ENCODE data around the gene AKT2.

The AKT2 gene

GRCh38 chr19:40255619-40256166 is 29.5 kb downstream of the AKT2 start:
- in situ Hi-C loops (cut with HindIII; ENCODE audit: low sequenced_read_pairs): no loop called here

GRCh38 chr19:40254714-40255418 is 30.3 kb downstream of the AKT2 start:
- in situ Hi-C loops (cut with HindIII; ENCODE audit: low sequenced_read_pairs): no loop called here

DNA sequence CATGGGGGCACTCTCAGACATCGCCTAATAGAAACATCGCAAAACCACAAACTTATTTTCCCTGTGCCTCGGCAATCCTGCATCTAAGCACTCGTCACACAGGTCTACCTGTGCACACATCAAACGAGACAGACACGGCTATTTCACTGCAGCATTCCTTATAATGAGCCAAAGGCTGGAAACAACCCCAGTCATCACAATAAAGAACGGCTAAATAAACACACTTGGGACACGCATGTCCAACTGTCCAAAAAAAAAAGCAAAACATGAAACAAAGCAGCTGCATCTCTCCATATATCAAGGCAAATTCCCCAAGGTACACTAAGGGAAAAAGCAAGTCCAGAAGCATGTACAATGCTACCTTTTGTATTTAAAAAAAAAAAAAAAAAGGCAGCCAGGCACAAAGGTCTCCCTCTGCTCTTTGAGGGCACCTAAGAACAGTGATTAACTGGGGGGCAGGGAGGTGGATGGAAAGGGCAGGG is 31.5 kb downstream of the AKT2 start:
- in situ Hi-C loops (cut with HindIII; ENCODE audit: low sequenced_read_pairs): no loop called here

DNA sequence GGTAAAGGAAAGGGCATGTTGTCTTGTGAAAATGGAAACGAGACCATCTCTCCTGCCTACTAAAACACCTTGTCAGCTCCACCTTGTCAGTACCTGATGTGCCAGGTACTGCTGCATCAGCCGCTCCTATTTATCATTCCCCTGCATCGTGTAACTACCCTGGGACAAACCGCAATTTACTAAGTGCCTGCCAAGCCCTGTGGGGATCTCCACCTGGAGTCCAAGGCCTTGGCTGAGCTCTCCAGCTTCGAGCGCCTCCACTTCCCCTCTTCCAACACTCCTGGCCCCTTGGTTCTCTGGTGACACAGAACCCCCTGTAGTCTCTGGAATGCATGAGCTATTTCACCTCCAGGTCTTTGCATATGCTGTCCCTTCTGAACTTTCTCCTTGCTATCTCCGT is 32.8 kb downstream of the AKT2 start:
- in situ Hi-C loops (cut with HindIII; ENCODE audit: low sequenced_read_pairs): no loop called here

GRCh38 chr19:40251991-40252390 is 33.2 kb downstream of the AKT2 start:
- in situ Hi-C loops (cut with HindIII; ENCODE audit: low sequenced_read_pairs): no loop called here

GRCh38 chr19:40251244-40251643 is 33.9 kb downstream of the AKT2 start:
- in situ Hi-C loops (cut with HindIII; ENCODE audit: low sequenced_read_pairs): no loop called here

DNA sequence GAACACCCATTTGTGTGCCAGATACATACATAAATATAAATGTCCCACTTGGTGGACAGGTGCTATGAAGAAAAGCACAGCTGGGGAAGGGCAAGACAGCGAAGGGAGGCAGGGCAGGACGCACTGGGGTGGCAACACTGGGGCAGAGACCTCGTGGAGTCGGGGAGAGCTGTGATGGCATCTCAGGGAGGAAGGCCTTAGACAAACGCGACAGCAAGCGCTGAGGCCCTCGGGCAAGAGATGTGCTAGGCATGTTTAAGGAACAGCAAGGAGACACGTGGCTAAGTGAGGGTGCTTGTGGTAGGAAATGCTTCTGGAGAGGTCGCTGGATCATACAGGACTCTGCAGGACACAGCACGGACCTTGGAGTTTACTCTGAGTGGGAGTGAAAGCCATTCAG is 35.4 kb downstream of the AKT2 start:
- in situ Hi-C loops (cut with HindIII; ENCODE audit: low sequenced_read_pairs): no loop called here

DNA sequence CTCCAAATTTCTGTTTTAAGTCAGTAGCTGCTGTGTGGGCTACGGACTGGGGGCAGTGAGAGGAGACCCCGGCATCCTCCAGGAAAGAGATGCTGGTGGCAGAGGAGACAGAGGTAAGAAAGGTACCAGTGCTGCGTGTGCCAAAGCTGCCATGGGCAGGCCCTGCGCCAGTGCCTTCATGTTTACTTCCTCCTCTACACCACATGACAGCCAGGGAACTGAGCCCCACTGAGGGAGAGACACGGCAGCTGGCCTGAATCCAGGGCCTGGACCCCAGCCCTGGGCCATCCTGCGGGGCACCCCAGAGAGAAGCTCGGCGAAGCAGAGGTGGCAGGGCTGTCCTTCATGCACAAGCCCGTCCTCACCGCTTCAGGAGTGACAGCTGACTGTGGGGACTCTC is 35.9 kb downstream of the AKT2 start:
- in situ Hi-C loops (cut with HindIII; ENCODE audit: low sequenced_read_pairs): no loop called here

GRCh38 chr19:40247735-40248262 is 37.3 kb downstream of the AKT2 start:
- in situ Hi-C loops (cut with HindIII; ENCODE audit: low sequenced_read_pairs): no loop called here

DNA sequence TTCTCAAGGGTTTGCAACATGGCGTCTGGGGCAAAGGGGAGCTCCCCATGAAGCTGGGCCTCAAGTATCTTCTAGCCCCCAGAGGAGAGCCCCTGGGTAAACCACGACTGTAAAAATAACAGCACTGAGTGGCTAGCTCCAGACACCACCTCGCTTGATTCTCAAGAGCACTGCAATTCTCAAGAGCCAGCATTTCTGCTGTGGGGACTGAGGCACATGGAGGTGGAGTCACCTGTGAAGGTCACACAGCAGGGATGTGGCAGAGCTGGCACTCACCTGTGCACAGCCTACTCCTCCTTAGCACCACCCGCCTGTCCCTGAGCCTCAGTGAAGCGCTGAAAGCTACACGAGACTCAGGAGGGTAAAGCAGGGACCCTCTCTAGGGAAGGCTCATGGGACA is 38.0 kb downstream of the AKT2 start:
- in situ Hi-C loops (cut with HindIII; ENCODE audit: low sequenced_read_pairs): no loop called here

DNA sequence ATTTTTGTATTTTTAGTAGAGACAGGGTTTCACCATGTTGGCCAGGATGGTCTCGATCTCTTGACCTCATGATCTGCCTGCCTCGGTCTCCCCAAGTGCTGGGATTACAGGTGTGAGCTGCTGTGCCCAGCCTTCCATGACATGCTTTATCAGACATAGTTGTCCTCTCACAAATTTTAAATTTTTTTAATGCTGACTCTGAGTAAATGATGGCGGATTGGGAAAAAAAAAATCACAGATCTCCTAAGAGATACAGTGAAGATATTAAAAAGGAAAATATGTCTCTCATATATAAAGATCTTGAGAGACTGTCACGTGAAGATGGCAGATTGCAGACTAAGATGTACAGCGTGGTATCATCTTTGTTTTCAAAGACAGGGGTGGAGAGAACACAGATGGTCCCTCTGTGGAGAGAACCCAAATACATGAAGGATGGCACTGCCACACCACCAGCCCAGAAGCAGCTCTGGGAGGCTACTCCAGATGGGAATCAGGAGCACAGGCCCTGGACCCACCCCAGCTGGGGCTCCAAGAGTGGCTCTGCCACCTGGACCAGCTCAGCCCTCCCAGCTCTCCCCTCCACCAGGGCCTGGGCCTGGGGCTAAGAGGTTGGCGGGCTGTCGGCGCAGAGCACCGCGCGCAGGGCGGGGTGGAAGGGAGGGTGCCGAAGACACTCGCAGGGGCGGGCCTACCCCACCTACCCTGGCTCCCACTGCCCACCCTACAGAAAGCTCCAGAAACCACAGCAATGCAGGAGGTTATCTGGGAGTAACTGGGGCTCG is 38.7 kb downstream of the AKT2 start:
- in situ Hi-C loops (cut with HindIII; ENCODE audit: low sequenced_read_pairs): no loop called here

GRCh38 chr19:40245506-40246128 is 39.5 kb downstream of the AKT2 start:
- in situ Hi-C loops (cut with HindIII; ENCODE audit: low sequenced_read_pairs): no loop called here

GRCh38 chr19:40244579-40245317 is 40.4 kb downstream of the AKT2 start:
- in situ Hi-C loops (cut with HindIII; ENCODE audit: low sequenced_read_pairs): no loop called here

DNA sequence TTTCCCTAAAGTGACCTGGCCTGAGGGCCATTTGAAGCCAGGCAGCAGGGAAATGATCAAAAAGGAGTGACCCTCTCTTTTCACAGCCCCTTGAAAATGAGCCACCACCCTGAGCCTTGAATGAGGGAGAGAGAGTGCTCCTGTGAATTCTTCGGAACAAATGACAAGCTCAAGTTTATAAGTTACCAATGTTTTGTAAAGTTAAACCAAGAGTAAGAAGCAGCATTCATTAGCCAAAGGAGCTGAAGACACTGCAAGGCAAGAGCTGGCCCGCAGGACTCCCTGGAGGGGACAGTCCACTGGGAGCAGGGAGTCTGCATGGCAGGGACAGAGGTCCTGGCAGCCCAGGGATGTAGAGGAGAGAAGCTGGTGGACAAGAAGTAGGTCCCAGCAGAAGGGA is 42.0 kb downstream of the AKT2 start:
- in situ Hi-C loops (cut with HindIII; ENCODE audit: low sequenced_read_pairs): no loop called here

DNA sequence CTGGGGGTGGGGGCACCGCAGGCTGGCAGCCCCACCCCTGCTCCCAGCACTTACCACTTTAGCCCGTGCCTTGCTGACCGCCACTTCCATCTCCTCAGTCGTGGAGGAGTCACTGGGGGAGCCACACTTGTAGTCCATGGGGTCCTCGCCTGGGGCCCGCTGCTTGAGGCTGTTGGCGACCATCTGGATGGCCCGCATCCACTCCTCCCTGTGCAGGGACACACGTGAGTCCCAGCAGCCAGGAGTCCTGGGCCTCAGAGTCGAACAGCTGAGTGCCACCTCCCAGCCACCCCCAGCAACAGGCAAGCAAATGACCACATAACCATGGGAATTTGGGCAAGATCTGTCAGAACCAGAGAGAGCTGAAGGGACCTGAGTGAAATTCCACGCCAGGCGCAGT is 42.7 kb downstream of the AKT2 start:
- in situ Hi-C loops (cut with HindIII; ENCODE audit: low sequenced_read_pairs): no loop called here

DNA sequence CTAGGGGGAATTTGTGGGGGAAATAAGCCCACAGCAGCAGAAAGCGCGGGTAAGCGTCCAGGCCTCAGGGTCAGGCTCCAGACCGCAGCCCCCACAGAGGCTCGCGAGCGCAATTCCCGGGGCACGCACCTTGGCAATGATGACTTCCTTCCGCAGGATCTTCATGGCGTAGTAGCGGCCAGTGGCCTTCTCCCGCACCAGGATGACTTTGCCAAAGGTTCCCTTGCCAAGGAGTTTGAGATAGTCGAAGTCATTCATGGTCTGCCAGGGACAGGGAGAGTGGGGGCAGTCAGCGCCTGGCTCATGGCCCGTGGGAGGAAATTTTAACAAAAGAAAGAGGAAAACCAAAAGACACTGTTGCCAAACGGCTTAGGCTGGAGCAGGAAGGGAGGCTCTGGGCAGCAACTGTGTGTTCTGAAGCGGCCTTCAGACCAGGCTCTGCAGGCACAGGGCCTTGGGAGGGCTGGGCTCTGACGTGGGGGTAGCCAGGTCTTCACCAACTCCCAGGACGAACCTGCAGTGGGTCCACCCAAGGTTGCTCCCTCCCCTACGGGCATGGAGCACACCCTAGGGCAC is 43.2 kb downstream of the AKT2 start:
- in situ Hi-C loops (cut with HindIII; ENCODE audit: low sequenced_read_pairs): no loop called here

GRCh38 chr19:40241125-40241808 is 43.9 kb downstream of the AKT2 start:
- in situ Hi-C loops (cut with HindIII; ENCODE audit: low sequenced_read_pairs): no loop called here

- in situ Hi-C loops (cut with HindIII; ENCODE audit: low sequenced_read_pairs): no loop called here
Measured at GRCh38 chr19:40240332-40240731, 44.8 kb downstream of the AKT2 start.

DNA sequence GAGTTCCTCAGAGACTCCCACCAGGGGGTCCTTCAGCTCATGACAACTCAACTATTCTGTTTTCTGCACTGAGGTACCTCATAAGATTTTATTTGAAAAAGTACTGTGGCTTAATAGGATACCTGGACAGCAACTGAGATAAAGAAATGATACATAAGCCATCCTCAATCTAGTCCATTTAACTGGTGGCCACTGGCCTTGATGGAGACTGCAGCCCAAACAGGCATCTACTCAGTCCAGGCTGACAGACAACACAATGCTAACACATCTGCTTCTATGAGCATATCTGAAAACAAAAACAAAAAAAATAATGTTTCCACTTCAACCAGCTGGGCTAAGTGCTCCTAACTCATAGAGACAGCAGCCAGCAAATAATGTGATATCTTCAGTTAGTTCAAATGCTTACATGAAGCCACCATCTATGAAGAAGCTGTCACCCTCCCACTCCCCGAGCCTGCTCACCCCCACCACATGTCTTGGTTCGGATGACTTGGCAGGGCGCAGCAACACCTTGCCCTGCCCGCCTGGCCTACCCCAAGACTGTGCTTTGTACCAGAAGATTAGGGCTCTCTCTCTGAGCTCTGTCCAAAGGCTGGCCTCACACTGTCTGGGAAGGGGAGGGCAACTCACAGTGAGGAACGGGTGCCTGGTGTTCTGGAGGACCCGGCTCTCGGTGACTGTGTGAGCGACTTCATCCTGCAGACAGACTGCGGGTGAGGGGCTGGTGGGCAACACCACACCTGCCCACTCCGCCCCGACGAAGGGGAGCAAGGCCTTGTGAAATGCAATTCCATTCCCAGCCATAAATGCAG is 45.5 kb downstream of the AKT2 start:
- in situ Hi-C loops (cut with HindIII; ENCODE audit: low sequenced_read_pairs): no loop called here

Measured in endothelial cell of hepatic sinusoid (primary cell).